Liver (tissue), 3 donors: Measurements from ENCODE around the gene SNX18.

Experiments used
- ATF3 ChIP-seq: IDR thresholded peaks from 2 replicates; pipeline ENCODE4 v1.6.1; 2016; ENCODE audit warnings: antibody characterized with exemption
- CTCF ChIP-seq: fragments of 150-350 bp; IDR thresholded peaks from 2 replicates; pipeline ENCODE4 v1.5.1; 2017; ENCODE audit warnings: improper control_type of control experiment, low read depth, low read length; ENCODE audit not compliant: missing input control
- GABPA ChIP-seq, 2 donors: IDR thresholded peaks in 1 of 2; conservative IDR thresholded peaks in 1 of 2; 2 replicates each; pipeline ENCODE4 v1.6.1; 2016; ENCODE audit warnings: antibody characterized with exemption in 2 of 2, mild to moderate bottlenecking in 1 of 2, moderate library complexity in 1 of 2
- MAX ChIP-seq: IDR thresholded peaks from 2 replicates; pipeline ENCODE4 v1.6.1; 2016; ENCODE audit warnings: antibody characterized with exemption
- TAF1 ChIP-seq: conservative IDR thresholded peaks from 2 replicates; pipeline ENCODE4 v1.6.1; 2016; ENCODE audit warnings: antibody characterized with exemption, mild to moderate bottlenecking
- YY1 ChIP-seq: IDR thresholded peaks from 2 replicates; pipeline ENCODE4 v1.6.1; 2016; ENCODE audit warnings: antibody characterized with exemption, mild to moderate bottlenecking
- donor health status: healthy.
- donor health status: healthy.

- no peak for TF ChIP-seq CTCF
- TF ChIP-seq MAX = no peak
- no peak for TF ChIP-seq ATF3
- TF ChIP-seq YY1 = no peak
- TF ChIP-seq GABPA (IDR thresholded peaks at IDR 0.05 in 1 of 2, conservative IDR thresholded peaks at IDR 0.05 in 1 of 2) = no peak
- no peak for TF ChIP-seq TAF1
Measured at GRCh38 chr5:54538156-54538555, 20.6 kb downstream of the SNX18 start.
